GM23338 (cell line): ENCODE measurements around the gene NCOA4.

ENCODE experiments used
- CREB1 ChIP-seq: fragments of 250-450 bp; sonication (Bioruptor Pico); IDR thresholded peaks from 2 replicates; pipeline ENCODE4 v1.5.0; 2020; ENCODE audit warnings: low read depth, mild to moderate bottlenecking, moderate library complexity
- EZH2 ChIP-seq: fragments of 200-600 bp; sonication (generic); IDR thresholded peaks from one replicate; pipeline ENCODE4 v1.8.0; 2017; ENCODE audit warnings: antibody characterized with exemption, mild to moderate bottlenecking, low read depth; ENCODE audit not compliant: unreplicated experiment
- NANOG ChIP-seq: IDR thresholded peaks from 2 replicates; pipeline ENCODE4 v1.6.1; 2016; ENCODE audit warnings: antibody characterized with exemption, borderline replicate concordance
- POLR2AphosphoS5 ChIP-seq: IDR thresholded peaks from 2 replicates; pipeline ENCODE4 v1.6.1; 2016; ENCODE audit warnings: antibody characterized with exemption, low read depth
- TF ChIP-seq, protein P1 (sequence below), 2 experiments: fragments of 200-600 bp in 1 of 2; sonication (generic) in 1 of 2; conservative IDR thresholded peaks; 2 replicates each; pipeline versions ENCODE4 v1.5.1 to v1.6.1; 2016 to 2017; ENCODE audit warnings: antibody characterized with exemption in 2 of 2, low read depth in 2 of 2, mild to moderate bottlenecking in 2 of 2, moderate library complexity in 1 of 2

DNA sequence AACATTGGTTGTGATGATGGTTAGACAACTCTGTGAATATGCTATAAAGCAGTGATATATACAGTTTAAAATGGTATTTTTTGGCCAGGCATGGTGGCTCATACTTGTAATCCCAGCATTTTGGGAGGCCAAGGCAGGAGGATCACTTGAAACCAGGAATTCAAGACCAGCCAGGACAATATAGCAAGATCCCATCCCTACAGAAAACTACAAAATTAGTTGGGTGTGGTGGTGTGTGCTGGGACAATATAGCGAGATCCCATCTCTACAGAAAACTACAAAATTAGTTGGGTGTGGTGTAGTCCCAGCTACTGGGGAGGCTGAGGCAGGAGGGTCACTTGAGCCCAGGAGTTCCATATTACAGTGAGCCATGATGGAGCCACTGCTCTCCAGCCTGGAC is 43.1 kb upstream of the NCOA4 start:
- TF ChIP-seq, protein P1, sequence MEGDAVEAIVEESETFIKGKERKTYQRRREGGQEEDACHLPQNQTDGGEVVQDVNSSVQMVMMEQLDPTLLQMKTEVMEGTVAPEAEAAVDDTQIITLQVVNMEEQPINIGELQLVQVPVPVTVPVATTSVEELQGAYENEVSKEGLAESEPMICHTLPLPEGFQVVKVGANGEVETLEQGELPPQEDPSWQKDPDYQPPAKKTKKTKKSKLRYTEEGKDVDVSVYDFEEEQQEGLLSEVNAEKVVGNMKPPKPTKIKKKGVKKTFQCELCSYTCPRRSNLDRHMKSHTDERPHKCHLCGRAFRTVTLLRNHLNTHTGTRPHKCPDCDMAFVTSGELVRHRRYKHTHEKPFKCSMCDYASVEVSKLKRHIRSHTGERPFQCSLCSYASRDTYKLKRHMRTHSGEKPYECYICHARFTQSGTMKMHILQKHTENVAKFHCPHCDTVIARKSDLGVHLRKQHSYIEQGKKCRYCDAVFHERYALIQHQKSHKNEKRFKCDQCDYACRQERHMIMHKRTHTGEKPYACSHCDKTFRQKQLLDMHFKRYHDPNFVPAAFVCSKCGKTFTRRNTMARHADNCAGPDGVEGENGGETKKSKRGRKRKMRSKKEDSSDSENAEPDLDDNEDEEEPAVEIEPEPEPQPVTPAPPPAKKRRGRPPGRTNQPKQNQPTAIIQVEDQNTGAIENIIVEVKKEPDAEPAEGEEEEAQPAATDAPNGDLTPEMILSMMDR (conservative IDR thresholded peaks at IDR 0.05; ENCODE audit: low read depth in 2 of 2) = no peak
- TF ChIP-seq POLR2AphosphoS5 (no peak), EZH2 (no peak), CREB1 (CRISPR knock-in tag) (no peak), NANOG (no peak)
